MCF 10A (cell line): ENCODE measurements around the gene KIF6. TPM values are rescaled to one million over a fixed set of nuclear protein-coding genes. Genes with fewer than 3 reads are reported as not detected.

Experiments used
- BruUV-seq: library from RNA; stranded (reverse); fragments of 400-500 nt; replicated peaks from 2 replicates; lab custom pipeline; 2021; lab: Mats Ljungman, UMichigan
- CTCF ChIA-PET: fragments of 300-600 bp; sonication (Branson Sonifier 250); formaldehyde crosslinking; extraction: SDS; loops from one replicate; lab custom pipeline; 2021; ENCODE audit warnings: antibody characterized with exemption, inconsistent platforms; lab: Yijun Ruan, JAX
- POLR2A ChIA-PET: fragments of 300-600, 350-650 bp; sonication (Branson Sonifier 250); formaldehyde crosslinking; extraction: SDS; loops from one replicate; lab custom pipeline; 2020; ENCODE audit warnings: antibody characterized with exemption, inconsistent platforms; lab: Yijun Ruan, JAX
- DNase-seq: peaks from one replicate; pipeline ENCODE4 v3.0.0-alpha.2; 2018; ENCODE audit not compliant: unreplicated experiment
- H3K27ac Mint-ChIP-seq: one replicate; pipeline ENCODE4 v1.8.0; 2022; ENCODE audit warnings: mild to moderate bottlenecking, low read depth, mixed read lengths; ENCODE audit not compliant: unreplicated experiment
- H3K27me3 Mint-ChIP-seq: one replicate; pipeline ENCODE4 v1.8.0; 2022; ENCODE audit warnings: mixed read lengths; ENCODE audit not compliant: insufficient read depth, unreplicated experiment
- H3K36me3 Mint-ChIP-seq: one replicate; pipeline ENCODE4 v1.8.0; 2022; ENCODE audit warnings: mild to moderate bottlenecking, moderate library complexity, mixed read lengths; ENCODE audit not compliant: insufficient read depth, unreplicated experiment
- H3K4me1 Mint-ChIP-seq: one replicate; pipeline ENCODE4 v1.8.0; 2022; ENCODE audit warnings: mixed read lengths; ENCODE audit not compliant: insufficient read depth, unreplicated experiment
- H3K4me3 Mint-ChIP-seq: one replicate; pipeline ENCODE4 v1.8.0; 2022; ENCODE audit warnings: mild to moderate bottlenecking, moderate library complexity, mixed read lengths; ENCODE audit not compliant: unreplicated experiment
- H3K9me3 Mint-ChIP-seq: one replicate; pipeline ENCODE4 v1.8.0; 2022; ENCODE audit warnings: mixed read lengths; ENCODE audit not compliant: unreplicated experiment
- intact Hi-C: fragments of 100-400 bp; cut with micrococcal nuclease; formaldehyde crosslinking; loops from 2 replicates; pipeline ENCODE4 v1.14.1; 2022
- total RNA-seq: library from RNA; stranded (reverse); gene quantifications from 2 replicates; pipeline ENCODE4 v1.2.3, GENCODE V29; 2022
- TF ChIP-seq, protein P1 (sequence below): fragments of 200-600 bp; IDR thresholded peaks from one replicate; pipeline ENCODE4 v1.8.0; 2022; ENCODE audit warnings: antibody characterized with exemption, mild to moderate bottlenecking; ENCODE audit not compliant: unreplicated experiment

Gene KIF6
- total RNA-seq, 1 experiment from 2014 or later = 0.91 TPM

DNA sequence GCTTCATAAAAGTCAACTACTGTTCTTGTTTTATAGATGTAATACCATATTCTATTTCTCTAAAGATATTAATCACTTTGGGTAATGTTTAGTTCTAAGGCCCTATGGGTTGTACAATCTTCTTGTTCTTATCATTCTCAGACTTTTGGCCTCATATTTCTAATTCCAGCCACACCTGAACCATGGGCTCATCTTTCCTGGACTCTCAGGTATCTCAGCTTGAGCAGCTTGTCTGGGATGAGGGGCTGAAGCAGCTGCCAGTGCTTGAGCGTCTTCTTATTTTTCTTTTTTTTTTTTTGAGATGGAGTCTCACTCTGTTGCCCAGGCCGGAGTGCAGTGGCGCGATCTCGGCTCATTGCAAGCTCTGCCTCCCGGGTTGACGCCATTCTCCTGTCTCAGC is 150.2 kb downstream of the KIF6 start:
- no peak for DNase-seq
- no peaks in the 10 kb centered on the region for H3K9me3 Mint-ChIP-seq
- no TSS peak for BruUV-seq
- ChIA-PET CTCF (interaction anchor here (0.7 kb wide), 1 partner anchor 29 kb away, joined by 3 read pairs; no protein-coding TSS in a partner anchor), POLR2A (no interaction called here)
- TF ChIP-seq, protein P1, sequence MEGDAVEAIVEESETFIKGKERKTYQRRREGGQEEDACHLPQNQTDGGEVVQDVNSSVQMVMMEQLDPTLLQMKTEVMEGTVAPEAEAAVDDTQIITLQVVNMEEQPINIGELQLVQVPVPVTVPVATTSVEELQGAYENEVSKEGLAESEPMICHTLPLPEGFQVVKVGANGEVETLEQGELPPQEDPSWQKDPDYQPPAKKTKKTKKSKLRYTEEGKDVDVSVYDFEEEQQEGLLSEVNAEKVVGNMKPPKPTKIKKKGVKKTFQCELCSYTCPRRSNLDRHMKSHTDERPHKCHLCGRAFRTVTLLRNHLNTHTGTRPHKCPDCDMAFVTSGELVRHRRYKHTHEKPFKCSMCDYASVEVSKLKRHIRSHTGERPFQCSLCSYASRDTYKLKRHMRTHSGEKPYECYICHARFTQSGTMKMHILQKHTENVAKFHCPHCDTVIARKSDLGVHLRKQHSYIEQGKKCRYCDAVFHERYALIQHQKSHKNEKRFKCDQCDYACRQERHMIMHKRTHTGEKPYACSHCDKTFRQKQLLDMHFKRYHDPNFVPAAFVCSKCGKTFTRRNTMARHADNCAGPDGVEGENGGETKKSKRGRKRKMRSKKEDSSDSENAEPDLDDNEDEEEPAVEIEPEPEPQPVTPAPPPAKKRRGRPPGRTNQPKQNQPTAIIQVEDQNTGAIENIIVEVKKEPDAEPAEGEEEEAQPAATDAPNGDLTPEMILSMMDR = no peak
- intact Hi-C loops = no loop called here
- H3K4me1 Mint-ChIP-seq = no peaks in the 10 kb centered on the region
- no peaks in the 10 kb centered on the region for H3K27me3 Mint-ChIP-seq
- no peak overlapping the region for H3K4me3 Mint-ChIP-seq
- H3K27ac Mint-ChIP-seq = no peak overlapping the region
- H3K36me3 Mint-ChIP-seq = no peaks in the 10 kb centered on the region

DNA sequence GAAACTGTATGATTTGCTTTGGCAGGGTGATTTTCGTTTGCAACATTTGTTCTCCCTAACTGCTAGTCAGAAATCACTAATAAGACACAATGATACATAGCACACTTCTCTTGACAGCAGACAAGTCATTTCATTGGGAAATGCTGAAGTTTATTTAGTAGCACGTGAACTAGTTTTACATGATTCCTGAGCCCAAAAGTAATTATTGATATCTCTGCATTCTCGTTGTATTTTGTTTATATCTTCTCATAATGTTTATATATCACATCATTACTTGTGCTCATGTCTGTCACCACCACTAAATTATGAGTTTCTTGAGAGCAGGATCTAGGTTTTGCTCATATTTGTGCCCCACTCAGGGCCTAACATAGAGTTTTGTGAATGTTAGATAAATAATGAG is 151.7 kb downstream of the KIF6 start:
- ChIA-PET CTCF (no interaction called here), POLR2A (no interaction called here)
- intact Hi-C loops = no loop called here
- Mint-ChIP-seq H3K4me1 (peaks cover 5% of the 10 kb centered on the region), H3K9me3 (no peaks in the 10 kb centered on the region), H3K27me3 (no peaks in the 10 kb centered on the region), H3K27ac (no peak overlapping the region), H3K4me3 (no peak overlapping the region), H3K36me3 (no peaks in the 10 kb centered on the region)
- TF ChIP-seq, protein P1 = no peak
- no peak for DNase-seq
- BruUV-seq = no TSS peak

DNA sequence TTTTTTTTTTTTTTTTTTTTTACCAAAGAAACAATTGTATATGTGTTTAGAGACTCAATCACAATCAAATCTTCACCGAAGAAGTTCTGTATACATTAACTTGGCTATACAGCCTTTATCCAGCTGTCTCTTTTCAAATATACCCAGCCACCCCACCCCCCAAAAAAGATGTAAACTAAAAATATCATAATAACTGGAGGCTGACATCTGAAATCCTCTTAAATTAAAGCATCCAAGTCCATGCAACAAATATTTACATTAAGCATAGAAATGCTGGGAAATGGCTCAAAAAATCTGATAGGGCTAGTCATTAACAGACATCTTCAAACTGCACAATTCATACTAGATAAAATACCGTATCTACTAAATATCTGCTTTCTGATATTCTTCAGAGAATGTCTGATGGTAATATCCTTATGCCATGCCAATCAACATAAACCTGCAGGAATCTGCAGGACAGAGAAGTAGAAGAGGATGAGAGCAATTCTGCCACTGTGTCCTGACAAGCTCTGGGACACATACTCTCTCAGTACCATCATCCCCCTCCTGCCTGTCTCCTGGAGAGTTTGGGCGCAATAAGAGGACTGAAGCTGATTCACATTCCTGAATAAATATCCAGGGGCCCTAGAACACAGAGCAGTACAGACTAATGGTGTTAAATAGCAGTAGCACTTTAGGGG is 152.4 kb downstream of the KIF6 start:
- ChIA-PET CTCF (interaction anchor here (1.0 kb wide), 1 partner anchor 12 kb away, joined by 3 read pairs; no protein-coding TSS in a partner anchor), POLR2A (no interaction called here)
- intact Hi-C loops = no loop called here
- Mint-ChIP-seq H3K4me3 (no peak overlapping the region), H3K9me3 (no peaks in the 10 kb centered on the region), H3K27me3 (no peaks in the 10 kb centered on the region), H3K4me1 (peaks cover 5% of the 10 kb centered on the region), H3K36me3 (no peaks in the 10 kb centered on the region), H3K27ac (no peak overlapping the region)
- TF ChIP-seq, protein P1 = no peak
- no peak for DNase-seq
- no TSS peak for BruUV-seq

DNA sequence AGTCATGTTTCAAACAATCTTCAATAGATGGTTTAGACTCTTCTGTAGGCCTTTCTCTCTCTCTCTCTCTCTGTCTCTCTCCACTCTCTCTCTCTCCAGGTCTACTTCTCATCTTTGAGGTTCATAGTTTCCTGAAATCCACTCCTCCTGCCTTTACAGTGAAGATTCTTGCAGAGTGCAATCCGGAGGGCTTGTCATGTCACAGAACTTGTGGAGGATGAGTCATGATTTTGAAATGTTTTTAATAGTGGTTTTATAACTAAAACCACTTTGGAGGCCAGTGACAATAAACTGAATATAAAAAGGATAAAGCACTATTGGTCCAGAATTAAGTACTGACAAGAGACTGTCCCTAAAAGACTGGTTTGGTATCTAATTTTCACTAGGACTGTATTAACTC is 156.3 kb downstream of the KIF6 start:
- Mint-ChIP-seq H3K9me3 (no peaks in the 10 kb centered on the region), H3K36me3 (no peaks in the 10 kb centered on the region), H3K4me1 (peaks cover 5% of the 10 kb centered on the region), H3K27me3 (no peaks in the 10 kb centered on the region), H3K27ac (peak overlapping the region; percentile 1), H3K4me3 (no peak overlapping the region)
- no TSS peak for BruUV-seq
- intact Hi-C loops = no loop called here
- DNase-seq = peak; percentile 45
- TF ChIP-seq, protein P1 = no peak
- ChIA-PET POLR2A (no interaction called here), CTCF (no interaction called here)
